T-helper 1 cell (primary cell): ENCODE measurements around the gene ETNPPL.

Experiments
- DNase-seq, 5 donors: peaks; one replicate each; pipeline ENCODE4 v3.0.0-alpha.2; 2012 to 2020
- total RNA-seq, 4 donors: gene quantifications; one replicate each; lab custom pipeline; 2026; lab: John Stamatoyannopoulos, UW

Gene ETNPPL
- total RNA-seq: 0 reads per million in 4 donors

GRCh38 chr4:108762559-108763225, at the start of gene ETNPPL:
Gene ETNPPL, minus strand, starts transcription at chr4:108763053. Its CDS starts 155 bp downstream, at chr4:108762898.
- peak in 2 of 5 donors; percentile 1 to 18 for DNase-seq

GRCh38 chr4:108811486-108811885, 48.6 kb upstream of the ETNPPL start:
- DNase-seq: no peak

DNA sequence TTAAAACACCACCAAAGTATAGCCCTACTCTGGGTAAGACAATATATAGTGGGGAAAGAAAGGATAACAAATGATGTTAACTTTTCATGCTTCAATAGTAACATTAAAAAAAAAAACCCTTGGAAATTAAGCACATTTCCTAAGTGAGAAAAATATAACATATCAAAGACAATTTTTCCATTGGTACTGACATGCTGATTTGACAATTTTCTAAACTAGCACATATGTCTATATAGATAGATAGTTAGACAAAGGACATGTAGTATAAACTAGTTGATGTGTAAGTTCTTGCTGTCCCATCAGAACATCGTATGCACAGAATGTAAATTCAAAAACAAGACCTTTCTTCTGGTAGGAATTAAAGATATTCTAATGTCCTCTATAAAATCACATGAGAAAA, 47.2 kb upstream of the ETNPPL start:
- DNase-seq: no peak

- DNase-seq: no peak
These were observed 41.9 kb upstream of the ETNPPL start for GRCh38 chr4:108804648-108805273.

DNA sequence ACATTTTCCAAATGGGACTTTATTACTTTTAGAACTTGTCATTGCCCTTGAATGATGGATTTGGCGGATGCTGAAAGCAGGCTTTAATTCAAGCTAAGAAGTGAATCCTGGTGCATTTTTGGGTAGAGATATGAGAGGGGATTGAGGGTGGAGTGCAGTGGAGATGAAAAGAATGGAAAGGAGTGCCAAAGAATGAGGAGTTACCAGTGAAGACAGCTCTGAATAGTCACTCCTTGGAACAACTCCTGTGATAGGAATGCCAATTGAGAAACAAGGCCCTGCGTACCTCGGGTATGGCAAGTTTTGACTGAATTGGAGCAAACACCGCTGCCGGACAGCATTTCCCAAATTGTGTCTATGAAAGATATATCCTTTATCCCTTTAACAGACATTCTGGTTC, 36.5 kb upstream of the ETNPPL start:
- DNase-seq: no peak

- no peak for DNase-seq
These were observed 33.3 kb upstream of the ETNPPL start for GRCh38 chr4:108796173-108796572.

DNA sequence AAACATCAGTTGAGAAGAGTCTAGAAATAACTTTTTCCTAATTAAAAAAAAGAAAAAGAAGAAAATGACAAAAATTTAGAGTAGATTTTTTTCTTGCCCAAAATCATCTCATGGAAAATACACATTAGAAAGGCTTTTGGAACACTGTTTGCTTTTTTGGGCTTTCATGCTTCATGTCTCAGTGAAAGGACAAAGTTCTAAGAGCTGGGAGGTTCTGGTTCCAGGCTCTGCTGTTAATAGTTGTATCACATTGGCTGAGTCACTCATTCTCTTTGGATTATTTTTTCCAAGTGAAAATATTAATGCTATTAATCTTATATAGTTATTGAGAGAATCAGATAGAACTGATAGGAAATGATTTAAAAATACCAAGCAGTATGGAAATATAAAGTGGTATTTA, 32.9 kb upstream of the ETNPPL start:
- no peak for DNase-seq

- no peak for DNase-seq
These were observed 31.3 kb upstream of the ETNPPL start for GRCh38 chr4:108794136-108794535.

- DNase-seq: no peak
These were observed 30.6 kb upstream of the ETNPPL start for GRCh38 chr4:108793415-108793814.

DNA sequence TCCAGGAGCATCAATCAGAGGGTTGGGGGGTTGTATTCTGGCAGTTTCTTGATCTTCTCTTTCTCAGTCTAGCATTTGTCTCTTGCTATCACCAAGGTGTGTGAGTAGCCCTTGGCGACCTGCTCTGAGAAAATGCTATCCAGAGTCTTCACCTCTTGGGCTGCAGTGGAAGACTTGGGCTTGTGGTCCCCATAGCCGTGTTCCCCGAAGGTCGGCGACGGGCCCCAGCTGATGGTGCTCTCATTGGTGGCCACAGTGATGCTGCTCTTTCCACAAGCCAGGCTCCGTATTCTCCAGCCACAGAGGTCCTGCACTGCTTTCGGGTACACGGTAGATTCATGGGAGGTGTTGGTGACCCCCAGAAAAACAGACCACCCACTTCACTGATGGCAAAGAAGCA, 25.9 kb upstream of the ETNPPL start:
- no peak for DNase-seq

GRCh38 chr4:108787724-108788123, 24.9 kb upstream of the ETNPPL start:
- DNase-seq: no peak

- DNase-seq: no peak
These were observed 24.3 kb upstream of the ETNPPL start for GRCh38 chr4:108787106-108787505.

- no peak for DNase-seq
These were observed 23.5 kb upstream of the ETNPPL start for GRCh38 chr4:108786351-108786750.

DNA sequence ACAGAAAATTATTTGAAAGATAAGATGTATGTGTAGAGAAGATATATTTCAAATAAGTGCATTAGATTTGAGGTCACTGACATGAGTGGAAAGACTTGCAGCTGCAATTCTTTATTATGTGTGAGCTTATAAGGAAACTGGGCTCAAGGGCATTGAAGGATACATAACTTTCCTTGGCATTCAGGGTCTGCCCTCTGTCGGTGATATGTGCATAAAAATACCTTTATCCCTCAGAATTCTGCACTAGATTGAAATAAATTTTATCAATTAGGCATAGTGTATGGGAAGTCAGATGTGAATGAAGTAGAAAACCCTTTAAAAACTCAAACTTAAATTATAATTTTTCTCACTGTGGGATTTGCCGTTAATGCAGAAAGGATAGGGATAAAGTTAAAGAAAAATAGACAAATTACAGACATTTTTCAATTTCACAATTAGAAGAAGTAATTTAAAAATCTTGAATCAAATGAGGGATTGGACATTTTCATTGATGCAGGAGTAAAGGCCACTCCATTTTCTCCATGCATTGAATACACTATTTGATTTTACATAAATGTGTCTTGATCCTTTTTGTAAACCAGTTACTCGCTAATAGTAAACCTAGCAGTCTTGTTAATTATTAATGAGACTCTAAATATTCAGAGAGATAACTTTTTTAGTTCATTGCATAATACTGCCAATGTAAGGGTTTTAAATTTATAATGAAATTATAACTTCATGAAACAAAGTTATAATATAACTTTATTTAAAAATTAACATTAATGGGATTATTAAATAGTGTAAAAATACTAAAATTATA, 21.0 kb upstream of the ETNPPL start:
- DNase-seq: no peak

GRCh38 chr4:108779958-108780357, 17.1 kb upstream of the ETNPPL start:
- no peak for DNase-seq

GRCh38 chr4:108777388-108777787, 14.5 kb upstream of the ETNPPL start:
- DNase-seq: no peak

- DNase-seq: no peak
These were observed 13.1 kb upstream of the ETNPPL start for GRCh38 chr4:108775921-108776320.

GRCh38 chr4:108774809-108775530, 12.1 kb upstream of the ETNPPL start:
- DNase-seq: no peak

DNA sequence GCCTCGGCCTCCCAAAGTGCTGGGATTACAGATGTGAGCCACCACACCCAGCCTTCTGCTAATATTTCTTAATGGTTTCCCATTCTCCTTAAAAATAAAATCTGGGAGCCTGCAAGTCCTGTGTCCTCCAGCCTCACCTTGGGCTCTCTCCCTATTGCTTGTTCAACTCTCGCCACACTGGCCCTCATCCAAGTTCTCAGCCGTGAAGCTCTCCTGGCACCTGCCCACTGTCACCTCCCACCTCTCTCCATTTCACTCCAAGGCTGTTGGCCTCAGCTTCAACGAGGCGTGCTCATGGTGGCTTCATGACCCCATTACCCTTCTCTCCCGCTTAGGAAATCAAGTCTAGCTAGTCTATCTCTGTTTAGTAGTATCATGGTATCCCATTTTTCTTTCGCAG, 9.5 kb upstream of the ETNPPL start:
- no peak for DNase-seq

- DNase-seq: no peak
These were observed 3.2 kb upstream of the ETNPPL start for GRCh38 chr4:108766058-108766457.

GRCh38 chr4:108763986-108764385, 1.1 kb upstream of the ETNPPL start:
- DNase-seq: no peak

GRCh38 chr4:108763226-108763593, 357 bp upstream of the ETNPPL start:
- DNase-seq: no peak

- DNase-seq: no peak
These were observed 4.4 kb downstream of the ETNPPL start for GRCh38 chr4:108758498-108758897.
